Measurements from ENCODE around the gene ELOVL2.

GRCh38 chr6:10964684-10965083 is 79.4 kb downstream of the ELOVL2 start:
- TF ChIP-seq POLR2AphosphoS5 (IDR thresholded peaks at IDR 0.05; ENCODE audit: borderline replicate concordance, low read depth, low read length) = no peak
- TF ChIP-seq EZH2 (IDR thresholded peaks at IDR 0.05) = no peak

All from SK-N-MC (cell line).